ENCODE data around the gene GLG1. TPM values are rescaled to one million over a fixed set of nuclear protein-coding genes. Genes with fewer than 3 reads are reported as not detected.

GLG1 gene
- total RNA-seq, 1 experiment from 2014 or later, result 237 TPM

GRCh38 chr16:74501484-74502478, 105.1 kb downstream of the GLG1 start:
- intact Hi-C loops (cut with micrococcal nuclease), result no loop called here
- no peak for TF ChIP-seq RAD21 (IDR thresholded peaks at IDR 0.05; ENCODE audit: low read depth)
- TF ChIP-seq CBX3 (IDR thresholded peaks at IDR 0.05; ENCODE audit: low read depth), result no peak
- no peak for TF ChIP-seq CEBPB (IDR thresholded peaks at IDR 0.05; ENCODE audit: low read depth)
- TF ChIP-seq SIN3A (IDR thresholded peaks at IDR 0.05; ENCODE audit: low read depth), result no peak
- no peak for TF ChIP-seq MAX (IDR thresholded peaks at IDR 0.05)
- no peak for TF ChIP-seq EZH2phosphoT487 (IDR thresholded peaks at IDR 0.05; ENCODE audit: borderline replicate concordance)
- TF ChIP-seq CTCF (IDR thresholded peaks at IDR 0.05 in 2 of 3, conservative IDR thresholded peaks at IDR 0.05 in 1 of 3; ENCODE audit: borderline replicate concordance in 1 of 3, insufficient read depth in 1 of 3, low read depth in 2 of 3, low read length in 2 of 3), result no peak
- TF ChIP-seq EGR1 (IDR thresholded peaks at IDR 0.05; ENCODE audit: low read depth), result no peak
- no peak for TF ChIP-seq ZFX (IDR thresholded peaks at IDR 0.05)
- no peak for TF ChIP-seq ZNF274 (IDR thresholded peaks at IDR 0.05; ENCODE audit: low read depth, low read length)
- no peak for TF ChIP-seq REST (IDR thresholded peaks at IDR 0.05; ENCODE audit: low read depth)
- no peak for TF ChIP-seq ELF1 (IDR thresholded peaks at IDR 0.05; ENCODE audit: borderline replicate concordance, low read depth)
- TF ChIP-seq ZBTB33 (IDR thresholded peaks at IDR 0.05; ENCODE audit: extremely low read depth, insufficient replicate concordance, low read length), result no peak
- TF ChIP-seq JUND (IDR thresholded peaks at IDR 0.05), result no peak
- no peak for TF ChIP-seq TCF7L2 (IDR thresholded peaks at IDR 0.05; ENCODE audit: borderline replicate concordance, extremely low read depth, insufficient read depth, insufficient read length)
- TF ChIP-seq ATF3 (IDR thresholded peaks at IDR 0.05), result no peak
- TF ChIP-seq EZH2 (IDR thresholded peaks at IDR 0.05), result no peak
- Histone ChIP-seq H3K4me1 (ENCODE audit: control insufficient read depth in 1 of 2, insufficient read depth in 2 of 2, low read length in 2 of 2) (no peaks in the 10 kb centered on the region), H2AFZ (ENCODE audit: low read depth, low read length, poor library complexity, severe bottlenecking) (no peak overlapping the region), H3K9me3 (ENCODE audit: control insufficient read depth in 1 of 2, insufficient read depth in 1 of 2, low read depth in 1 of 2, low read length in 2 of 2) (no peaks in the 10 kb centered on the region), H3K9ac (ENCODE audit: low read length) (no peak overlapping the region), H3K4me3 (replicated peaks in 1 of 2; ENCODE audit: low read depth in 1 of 2, low read length in 2 of 2) (no peak overlapping the region), H3K9me2 (ENCODE audit: insufficient read depth) (no peaks in the 10 kb centered on the region), H3K4me2 (ENCODE audit: low read length) (no peak overlapping the region), H3K79me2 (ENCODE audit: insufficient read depth, low read length) (peaks cover 43% of the 10 kb centered on the region), H3K36me3 (ENCODE audit: control insufficient read depth in 1 of 2, insufficient read depth in 2 of 2, low read length in 2 of 2) (peaks cover 6 to 16% of the 10 kb centered on the region in 2 experiments; a peak in 3 of 4 replicates), H3K27me3 (ENCODE audit: insufficient read depth, low read length) (no peaks in the 10 kb centered on the region), H3K27ac (ENCODE audit: low read depth, low read length) (no peak overlapping the region), H4K20me1 (ENCODE audit: insufficient read depth) (no peaks in the 10 kb centered on the region)
- CTCF ChIA-PET, result no interaction called here
- DNase-seq (ENCODE audit: low read depth, low spot score), result no peak
- RAD21 ChIA-PET (ENCODE audit: low non-redundant PET in 1 of 2, low total read pairs in 2 of 2, uncharacterized antibody in 2 of 2, unreplicated experiment in 2 of 2), result interaction anchor here in 1 of 2 experiments (0.6 kb wide), 1 partner anchor 58 kb away, joined by 3 read pairs; no protein-coding TSS in a partner anchor
- no peak for ATAC-seq
- POLR2A ChIA-PET, result no interaction called here
- BruUV-seq (replicated peaks), result TSS peak; percentile 10
